Spleen (tissue), 11 donors: Measurements from ENCODE around the gene LAX1. TPM values are rescaled to one million over a fixed set of nuclear protein-coding genes. Genes with fewer than 3 reads are reported as not detected.

Experiments used
- DNase-seq: peaks from one replicate; pipeline ENCODE4 v3.0.0-alpha.2; 2020
- H3K27ac ChIP-seq, 8 donors: fragments of 200-600 bp; sonication (generic) in 7 of 8; 1 replicate in 4 of 8; 2 replicates in 4 of 8; pipeline versions ENCODE4 v1.5.0 to v1.8.0; 2016 to 2021; ENCODE audit warnings: inconsistent platforms in 4 of 8, mild to moderate bottlenecking in 4 of 8, moderate library complexity in 1 of 8
- H3K27me3 ChIP-seq, 7 donors: fragments of 200-600 bp; sonication (generic) in 6 of 7; replicated peaks in 1 of 7; 1 replicate in 4 of 7; 2 replicates in 3 of 7; pipeline versions ENCODE4 v1.5.0 to v1.8.0; 2016 to 2021; ENCODE audit warnings: inconsistent platforms in 3 of 7, mild to moderate bottlenecking in 1 of 7
- H3K36me3 ChIP-seq, 6 donors: fragments of 200-600 bp; sonication (generic) in 5 of 6; 1 replicate in 4 of 6; 2 replicates in 2 of 6; pipeline versions ENCODE4 v1.5.0 to v1.8.0; 2016 to 2021; ENCODE audit warnings: inconsistent platforms in 2 of 6
- H3K4me1 ChIP-seq, 6 donors: fragments of 200-600 bp; sonication (generic) in 5 of 6; 1 replicate in 3 of 6; 2 replicates in 3 of 6; pipeline versions ENCODE4 v1.5.0 to v1.8.0; 2016 to 2021; ENCODE audit warnings: inconsistent platforms in 3 of 6
- H3K4me3 ChIP-seq, 8 donors: fragments of 200-600 bp; sonication (generic) in 7 of 8; 1 replicate in 4 of 8; 2 replicates in 4 of 8; pipeline versions ENCODE4 v1.5.0 to v1.8.0; 2016 to 2021; ENCODE audit warnings: inconsistent platforms in 4 of 8, mild to moderate bottlenecking in 4 of 8, moderate library complexity in 2 of 8
- H3K9me3 ChIP-seq, 8 donors: fragments of 200-600 bp; sonication (generic) in 7 of 8; 1 replicate in 4 of 8; 2 replicates in 4 of 8; pipeline versions ENCODE4 v1.5.0 to v1.8.0; 2016 to 2021; ENCODE audit warnings: inconsistent platforms in 4 of 8
- POLR2A ChIP-seq, 3 donors: fragments of 450-650 bp; IDR thresholded peaks; one replicate each; pipeline ENCODE4 v1.5.1; 2017; ENCODE audit warnings: antibody characterized with exemption in 3 of 3, mild to moderate bottlenecking in 1 of 3
- POLR2AphosphoS5 ChIP-seq, 3 donors: sonication (generic); formaldehyde crosslinking; IDR thresholded peaks; one replicate each; pipeline ENCODE4 v1.5.1; 2017; ENCODE audit warnings: antibody characterized with exemption in 3 of 3
- WGBS, 5 donors: extraction: QIAGEN DNeasy Blood & Tissue Kit in 3 of 5; methylation state at CpG; one replicate each; pipeline versions ENCODE4 v1.1.5 to v1.1.7; 2013 to 2018; 5-methylcytosine and 5-hydroxymethylcytosine counted together
- intact Hi-C: fragments of 100-400 bp; cut with DNase I; formaldehyde crosslinking; loops from one replicate; pipeline ENCODE4 v1.15.0; 2023; ENCODE audit warnings: low total_unique reads
- polyA plus RNA-seq, 3 donors: library from polyadenylated mRNA; stranded (reverse); fragments of 200-250 nt; gene quantifications; one replicate each; pipeline ENCODE4 v1.2.1, GENCODE V29; 2013
- total RNA-seq, 7 donors: library from RNA; depleted of rRNA in 3 of 7; stranded (reverse); fragments of >200 nt in 3 of 7; fragmentation: NEBNext Ultra II Directional in 4 of 7; extraction: Animal tissue kit (Norgen Biotek cat#: 25700) in 4 of 7; gene quantifications; one replicate each; pipeline versions ENCODE4 v1.1.0 to v1.2.1, GENCODE V29; 2016 to 2021
- TF ChIP-seq, protein P1 (sequence below), 11 experiments: fragments of 200-600 bp in 7 of 11; fragments of 450-650 bp in 4 of 11; sonication (generic) in 4 of 11; IDR thresholded peaks in 8 of 11; conservative IDR thresholded peaks in 3 of 11; 1 replicate in 7 of 11; 2 replicates in 4 of 11; pipeline versions ENCODE4 v1.4.0 to v1.8.0; 2016 to 2021; ENCODE audit warnings: antibody characterized with exemption in 11 of 11, inconsistent platforms in 4 of 11, mild to moderate bottlenecking in 1 of 11
- donor health status: healthy with polysubstance abuse.
- donor health status: DM: no; HTN: no; CAD: no; lungs with moderate emphysema.
- donor health status: DM: no; HTN: no; CAD: no.
- donor health status: Bipolar disorder and iron deficiency.
- donor health status: healthy.
- donor health status: DM: no; HTN: no; CAD: no.
- donor health status: DM: yes; HTN: yes; CAD: no.

Gene LAX1
- total and polyA plus RNA-seq, 10 donors = 1.00 to 24.3 (median 13.0) TPM

DNA sequence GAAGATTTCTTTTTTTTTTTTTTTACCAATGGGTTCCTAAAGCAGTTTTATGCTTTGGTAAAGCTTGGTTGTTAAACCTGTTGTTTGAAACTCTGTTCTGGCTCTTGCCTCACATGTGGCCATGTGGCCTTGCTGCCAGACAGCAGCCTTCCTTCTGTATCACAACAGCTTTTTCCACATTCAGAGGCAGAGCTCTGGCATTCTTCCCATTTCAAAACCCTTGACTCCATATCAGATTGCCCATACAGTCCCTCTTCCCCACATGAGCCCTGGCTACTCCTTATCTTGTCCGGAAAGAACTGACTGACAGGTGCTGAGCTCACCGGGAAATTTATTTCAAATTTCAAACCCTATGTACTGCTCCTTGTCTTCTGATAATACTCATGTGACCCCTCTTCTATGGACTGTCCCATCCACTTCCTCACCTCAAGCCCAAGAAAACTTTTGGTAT, 38.5 kb upstream of the LAX1 start:
- TF ChIP-seq, protein P1, sequence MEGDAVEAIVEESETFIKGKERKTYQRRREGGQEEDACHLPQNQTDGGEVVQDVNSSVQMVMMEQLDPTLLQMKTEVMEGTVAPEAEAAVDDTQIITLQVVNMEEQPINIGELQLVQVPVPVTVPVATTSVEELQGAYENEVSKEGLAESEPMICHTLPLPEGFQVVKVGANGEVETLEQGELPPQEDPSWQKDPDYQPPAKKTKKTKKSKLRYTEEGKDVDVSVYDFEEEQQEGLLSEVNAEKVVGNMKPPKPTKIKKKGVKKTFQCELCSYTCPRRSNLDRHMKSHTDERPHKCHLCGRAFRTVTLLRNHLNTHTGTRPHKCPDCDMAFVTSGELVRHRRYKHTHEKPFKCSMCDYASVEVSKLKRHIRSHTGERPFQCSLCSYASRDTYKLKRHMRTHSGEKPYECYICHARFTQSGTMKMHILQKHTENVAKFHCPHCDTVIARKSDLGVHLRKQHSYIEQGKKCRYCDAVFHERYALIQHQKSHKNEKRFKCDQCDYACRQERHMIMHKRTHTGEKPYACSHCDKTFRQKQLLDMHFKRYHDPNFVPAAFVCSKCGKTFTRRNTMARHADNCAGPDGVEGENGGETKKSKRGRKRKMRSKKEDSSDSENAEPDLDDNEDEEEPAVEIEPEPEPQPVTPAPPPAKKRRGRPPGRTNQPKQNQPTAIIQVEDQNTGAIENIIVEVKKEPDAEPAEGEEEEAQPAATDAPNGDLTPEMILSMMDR (IDR thresholded peaks at IDR 0.05 in 8 of 11, conservative IDR thresholded peaks at IDR 0.05 in 3 of 11) = no peak
- TF ChIP-seq POLR2AphosphoS5 (IDR thresholded peaks at IDR 0.05) = no peak
- no peak for TF ChIP-seq POLR2A (IDR thresholded peaks at IDR 0.05)
- intact Hi-C loops = no loop called here

DNA sequence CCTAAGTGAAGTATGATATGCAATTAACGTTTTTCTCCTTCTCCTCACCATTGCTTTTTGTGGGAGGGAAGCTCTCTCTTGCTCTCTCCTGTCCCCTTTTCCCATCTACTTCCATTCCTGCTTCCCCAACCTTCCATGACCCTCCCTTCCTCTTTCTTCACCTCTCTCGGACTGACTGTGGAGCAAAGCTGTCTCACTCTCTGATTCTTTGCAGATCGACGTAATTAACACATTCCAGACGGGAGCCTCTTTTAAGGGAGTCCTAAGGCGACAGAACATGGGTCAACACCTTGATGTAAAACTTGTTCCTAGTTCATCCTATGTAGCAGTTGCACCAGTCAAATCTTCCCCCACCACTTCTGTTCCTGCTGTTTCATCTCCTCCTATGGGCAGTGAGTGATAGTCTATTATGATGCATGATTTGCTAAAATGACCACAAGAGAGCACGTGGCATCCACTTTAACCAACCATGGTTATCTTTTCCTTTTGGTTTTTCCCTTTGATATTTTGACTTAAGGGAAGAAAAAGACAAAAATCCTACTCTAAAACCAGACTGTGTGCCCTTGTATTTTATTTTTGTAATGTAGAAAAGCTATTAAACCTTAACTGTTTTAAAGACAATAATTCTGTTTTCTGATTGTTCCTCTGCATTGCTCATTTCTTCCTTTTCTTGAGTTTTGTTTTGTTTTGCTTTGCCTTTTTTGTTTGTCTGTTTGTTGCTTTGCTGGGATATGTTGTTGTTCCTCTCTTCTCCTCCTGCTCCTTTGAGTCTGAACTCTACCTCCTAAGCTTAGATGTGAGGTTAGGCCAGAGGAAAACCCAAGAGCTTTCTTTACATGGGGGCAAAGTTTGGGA, 31.7 kb upstream of the LAX1 start:
- Histone ChIP-seq H3K27ac (no peak overlapping the region), H3K4me3 (no peak overlapping the region), H3K4me1 (peaks cover 0 to 14% (median 0%) of the 10 kb centered on the region in 6 donors), H3K36me3 (peaks cover 0 to 90% (median 7%) of the 10 kb centered on the region in 6 donors), H3K9me3 (no peaks in the 10 kb centered on the region), H3K27me3 (no peaks in the 10 kb centered on the region)
- no peak for DNase-seq
- 78 to 92% (median 81%) methylated on average over 7 of the region's 7 CpGs for WGBS, 5 donors
- intact Hi-C loops = no loop called here
- TF ChIP-seq POLR2AphosphoS5 (IDR thresholded peaks at IDR 0.05) (no peak), POLR2A (IDR thresholded peaks at IDR 0.05) (no peak)
- TF ChIP-seq, protein P1 (IDR thresholded peaks at IDR 0.05 in 8 of 11, conservative IDR thresholded peaks at IDR 0.05 in 3 of 11) = no peak

More for the DNA sequence above, 38.5 kb upstream of the LAX1 start:
- WGBS, 5 donors = 63 to 93% (median 89%) methylated on average over 2 of the region's 2 CpGs
- Histone ChIP-seq H3K4me3 (no peak overlapping the region), H3K27me3 (no peaks in the 10 kb centered on the region), H3K36me3 (peaks cover 0 to 100% (median 50%) of the 10 kb centered on the region in 6 donors), H3K4me1 (peaks cover 0 to 4% (median 0%) of the 10 kb centered on the region in 6 donors), H3K9me3 (no peaks in the 10 kb centered on the region), H3K27ac (no peak overlapping the region)
- no peak for DNase-seq

DNA sequence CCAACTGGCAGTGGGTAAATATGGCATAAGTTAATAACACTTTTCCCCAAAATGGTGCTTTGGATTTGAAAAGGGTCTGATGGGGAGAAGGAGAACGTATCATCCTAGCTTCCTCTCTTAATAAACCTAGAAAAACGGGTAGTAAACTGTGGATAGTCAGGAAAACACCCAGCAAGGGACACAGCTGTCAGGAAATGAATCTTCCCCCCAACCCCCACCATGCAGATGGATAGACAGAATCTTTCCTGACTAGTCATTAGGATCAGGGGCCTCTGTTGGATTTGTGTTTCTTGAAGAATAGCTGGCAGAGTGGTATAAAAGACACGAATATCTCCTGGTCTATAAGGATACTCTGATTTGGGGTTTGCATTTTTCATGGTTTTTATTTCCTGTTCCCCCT, 22.5 kb upstream of the LAX1 start:
- H3K4me1 ChIP-seq = peaks cover 0 to 26% (median 12%) of the 10 kb centered on the region in 6 donors
- peaks cover 0 to 42% (median 8%) of the 10 kb centered on the region in 6 donors for H3K36me3 ChIP-seq
- no peak overlapping the region for H3K4me3 ChIP-seq
- no peaks in the 10 kb centered on the region for H3K9me3 ChIP-seq
- TF ChIP-seq POLR2A (IDR thresholded peaks at IDR 0.05) = no peak
- TF ChIP-seq POLR2AphosphoS5 (IDR thresholded peaks at IDR 0.05) = no peak
- TF ChIP-seq, protein P1 (IDR thresholded peaks at IDR 0.05 in 8 of 11, conservative IDR thresholded peaks at IDR 0.05 in 3 of 11) = no peak
- H3K27me3 ChIP-seq = no peaks in the 10 kb centered on the region
- intact Hi-C loops = no loop called here
- DNase-seq = no peak
- WGBS, 5 donors = 48 to 68% (median 61%) methylated on average over 3 of the region's 3 CpGs
- peak overlapping the region in 3 of 8 donors; percentile 1 to 76 (median 8) for H3K27ac ChIP-seq

DNA sequence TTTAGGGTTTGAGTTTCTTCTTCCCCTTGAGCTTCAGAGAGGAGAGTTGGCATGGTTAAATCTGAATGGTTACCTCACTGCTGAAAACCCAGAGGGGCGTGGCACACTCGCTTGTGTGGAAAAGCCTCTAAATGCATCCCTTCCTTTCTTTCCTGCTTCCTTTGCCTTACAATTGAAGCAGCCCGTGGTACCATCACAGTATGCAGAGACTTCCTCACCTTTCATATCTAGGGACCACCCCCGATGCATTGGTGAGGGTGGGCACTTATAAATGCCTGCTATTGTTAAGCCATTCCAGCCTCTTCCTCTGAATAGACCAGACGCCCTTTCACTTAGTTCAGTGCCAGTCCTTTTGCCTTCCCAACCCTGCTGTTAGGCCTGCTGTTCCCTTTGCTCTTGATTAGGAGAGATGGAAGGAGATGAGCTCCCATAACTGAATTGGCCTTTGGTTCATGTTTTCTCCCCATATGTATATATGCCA, 21.9 kb upstream of the LAX1 start:
- intact Hi-C loops = no loop called here
- H3K4me3 ChIP-seq = no peak overlapping the region
- peak overlapping the region in 3 of 8 donors; percentile 1 to 76 (median 68) for H3K27ac ChIP-seq
- H3K27me3 ChIP-seq = no peaks in the 10 kb centered on the region
- TF ChIP-seq, protein P1 (IDR thresholded peaks at IDR 0.05 in 8 of 11, conservative IDR thresholded peaks at IDR 0.05 in 3 of 11) = no peak
- TF ChIP-seq POLR2A (IDR thresholded peaks at IDR 0.05) = no peak
- no peak for TF ChIP-seq POLR2AphosphoS5 (IDR thresholded peaks at IDR 0.05)
- H3K9me3 ChIP-seq = no peaks in the 10 kb centered on the region
- WGBS, 5 donors = 68 to 81% (median 74%) methylated on average over 5 of the region's 5 CpGs
- peaks cover 0 to 26% (median 12%) of the 10 kb centered on the region in 6 donors for H3K4me1 ChIP-seq
- no peak for DNase-seq
- H3K36me3 ChIP-seq = peaks cover 0 to 37% (median 8%) of the 10 kb centered on the region in 6 donors
